ENCODE data around the gene CACNA2D3. TPM values are rescaled to one million over a fixed set of nuclear protein-coding genes. Genes with fewer than 3 reads are reported as not detected.

The CACNA2D3 gene
- total and polyA plus RNA-seq, 4 donors: 0.38 to 2.5 (median 1.1) TPM

DNA sequence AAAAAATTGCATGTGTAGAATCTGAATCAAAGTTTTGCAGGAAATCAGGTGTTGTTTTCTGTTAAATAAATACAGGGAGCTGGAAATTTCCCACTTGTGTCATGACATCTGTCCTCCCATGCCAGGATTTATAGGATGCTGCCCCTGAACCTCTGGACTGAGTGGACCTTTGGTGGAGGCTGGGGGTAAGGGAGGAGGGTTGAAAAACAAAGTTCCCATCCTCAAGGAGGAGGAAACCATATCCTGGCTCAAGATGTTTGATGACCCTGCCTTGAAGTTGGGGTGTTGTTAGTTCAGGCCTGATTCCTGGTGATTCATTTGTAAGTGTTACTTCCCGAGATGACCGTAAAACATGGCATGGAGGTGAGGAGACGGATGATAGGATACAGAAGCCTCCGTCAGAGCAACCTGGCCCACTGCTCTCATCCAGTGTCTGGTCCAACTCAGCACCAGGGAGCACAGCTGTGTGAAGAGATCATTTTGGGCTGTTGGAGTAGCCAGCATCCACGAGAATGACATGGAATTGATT is 223.6 kb downstream of the CACNA2D3 start:
- peaks cover 0 to 28% (median 4%) of the 10 kb centered on the region in 5 donors for H3K4me1 ChIP-seq (ENCODE audit: control insufficient read depth in 5 of 5, insufficient read depth in 5 of 5, low read length in 5 of 5)
- H3K9me3 ChIP-seq (ENCODE audit: control insufficient read depth in 4 of 4, insufficient read depth in 3 of 4, low read length in 3 of 4): no peaks in the 10 kb centered on the region
- DNase-seq (no peak), ATAC-seq (ENCODE audit: insufficient read depth, low FRiP score) (no peak)
- H3K36me3 ChIP-seq (ENCODE audit: control insufficient read depth in 4 of 4, insufficient read depth in 4 of 4, low read length in 4 of 4): no peaks in the 10 kb centered on the region
- no peak overlapping the region for H3K27ac ChIP-seq (ENCODE audit: low read depth in 1 of 2, low read length in 1 of 2)
- TF ChIP-seq, protein P1, sequence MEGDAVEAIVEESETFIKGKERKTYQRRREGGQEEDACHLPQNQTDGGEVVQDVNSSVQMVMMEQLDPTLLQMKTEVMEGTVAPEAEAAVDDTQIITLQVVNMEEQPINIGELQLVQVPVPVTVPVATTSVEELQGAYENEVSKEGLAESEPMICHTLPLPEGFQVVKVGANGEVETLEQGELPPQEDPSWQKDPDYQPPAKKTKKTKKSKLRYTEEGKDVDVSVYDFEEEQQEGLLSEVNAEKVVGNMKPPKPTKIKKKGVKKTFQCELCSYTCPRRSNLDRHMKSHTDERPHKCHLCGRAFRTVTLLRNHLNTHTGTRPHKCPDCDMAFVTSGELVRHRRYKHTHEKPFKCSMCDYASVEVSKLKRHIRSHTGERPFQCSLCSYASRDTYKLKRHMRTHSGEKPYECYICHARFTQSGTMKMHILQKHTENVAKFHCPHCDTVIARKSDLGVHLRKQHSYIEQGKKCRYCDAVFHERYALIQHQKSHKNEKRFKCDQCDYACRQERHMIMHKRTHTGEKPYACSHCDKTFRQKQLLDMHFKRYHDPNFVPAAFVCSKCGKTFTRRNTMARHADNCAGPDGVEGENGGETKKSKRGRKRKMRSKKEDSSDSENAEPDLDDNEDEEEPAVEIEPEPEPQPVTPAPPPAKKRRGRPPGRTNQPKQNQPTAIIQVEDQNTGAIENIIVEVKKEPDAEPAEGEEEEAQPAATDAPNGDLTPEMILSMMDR (IDR thresholded peaks at IDR 0.05; ENCODE audit: control extremely low read depth, extremely low read depth): no peak
- H3K9ac ChIP-seq (ENCODE audit: insufficient read depth in 1 of 2, low read length in 2 of 2): no peak overlapping the region
- WGBS, 2 donors: 74 to 78% methylated on average over 5 of the region's 5 CpGs
- H3K4me3 ChIP-seq: no peak overlapping the region
- H3K27me3 ChIP-seq (ENCODE audit: control insufficient read depth in 3 of 3, insufficient read depth in 3 of 3, low read length in 2 of 3): no peaks in the 10 kb centered on the region

DNA sequence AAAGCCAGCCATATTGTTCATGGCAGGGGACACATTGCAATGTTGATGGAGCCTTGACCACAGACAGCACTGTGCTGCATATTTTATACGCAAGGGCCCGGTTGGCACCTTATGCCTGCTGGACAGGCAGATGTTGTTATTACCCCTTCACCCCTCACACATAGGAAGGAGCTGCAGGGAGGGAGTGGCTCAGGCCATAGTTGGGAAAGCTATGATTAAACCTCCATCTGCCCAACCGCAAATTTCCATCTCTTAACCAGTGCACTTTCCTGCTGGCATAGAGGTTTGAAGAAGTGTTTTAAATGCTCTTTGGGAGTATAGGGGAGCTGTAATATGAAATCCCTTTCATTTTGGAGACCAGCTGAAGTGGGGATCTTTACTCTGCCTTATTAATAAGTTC is 224.7 kb downstream of the CACNA2D3 start:
- Histone ChIP-seq H3K36me3 (ENCODE audit: control insufficient read depth in 4 of 4, insufficient read depth in 4 of 4, low read length in 4 of 4) (no peaks in the 10 kb centered on the region), H3K4me3 (no peak overlapping the region), H3K4me1 (ENCODE audit: control insufficient read depth in 5 of 5, insufficient read depth in 5 of 5, low read length in 5 of 5) (peaks cover 0 to 28% (median 4%) of the 10 kb centered on the region in 5 donors), H3K9me3 (ENCODE audit: control insufficient read depth in 4 of 4, insufficient read depth in 3 of 4, low read length in 3 of 4) (no peaks in the 10 kb centered on the region), H3K9ac (ENCODE audit: insufficient read depth in 1 of 2, low read length in 2 of 2) (no peak overlapping the region), H3K27me3 (ENCODE audit: control insufficient read depth in 3 of 3, insufficient read depth in 3 of 3, low read length in 2 of 3) (no peaks in the 10 kb centered on the region), H3K27ac (ENCODE audit: low read depth in 1 of 2, low read length in 1 of 2) (no peak overlapping the region)
- TF ChIP-seq, protein P1 (IDR thresholded peaks at IDR 0.05; ENCODE audit: control extremely low read depth, extremely low read depth): no peak
- ATAC-seq (ENCODE audit: insufficient read depth, low FRiP score) (no peak), DNase-seq (no peak)
- 96 to 97% methylated on average over 3 of the region's 3 CpGs for WGBS, 2 donors

DNA sequence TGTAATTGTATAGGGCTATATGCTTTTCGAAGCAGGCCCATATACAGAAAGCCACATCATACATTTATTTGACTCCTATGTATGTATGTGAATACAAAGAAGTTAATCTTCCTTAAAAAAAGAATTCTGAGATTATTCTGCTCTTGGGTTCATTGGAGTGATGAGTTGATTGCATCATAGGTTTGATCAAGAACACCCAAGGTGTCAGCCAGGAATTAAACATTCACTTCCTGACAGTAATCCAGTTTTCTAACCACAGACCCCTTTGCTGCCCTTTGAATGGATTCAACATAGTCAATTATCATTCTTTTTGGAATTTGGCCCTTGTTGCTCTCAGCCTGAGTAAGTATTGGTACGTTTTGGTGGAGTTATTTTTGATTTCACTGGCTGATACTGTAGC is 225.6 kb downstream of the CACNA2D3 start:
- Histone ChIP-seq H3K4me3 (no peak overlapping the region), H3K4me1 (ENCODE audit: control insufficient read depth in 5 of 5, insufficient read depth in 5 of 5, low read length in 5 of 5) (peaks cover 0 to 28% (median 4%) of the 10 kb centered on the region in 5 donors), H3K9me3 (ENCODE audit: control insufficient read depth in 4 of 4, insufficient read depth in 3 of 4, low read length in 3 of 4) (no peaks in the 10 kb centered on the region), H3K9ac (ENCODE audit: insufficient read depth in 1 of 2, low read length in 2 of 2) (no peak overlapping the region), H3K27ac (ENCODE audit: low read depth in 1 of 2, low read length in 1 of 2) (no peak overlapping the region), H3K36me3 (ENCODE audit: control insufficient read depth in 4 of 4, insufficient read depth in 4 of 4, low read length in 4 of 4) (no peaks in the 10 kb centered on the region), H3K27me3 (ENCODE audit: control insufficient read depth in 3 of 3, insufficient read depth in 3 of 3, low read length in 2 of 3) (no peaks in the 10 kb centered on the region)
- ATAC-seq (ENCODE audit: insufficient read depth, low FRiP score) (no peak), DNase-seq (no peak)
- TF ChIP-seq, protein P1 (IDR thresholded peaks at IDR 0.05; ENCODE audit: control extremely low read depth, extremely low read depth): no peak
- WGBS, 2 donors: 66 to 85% methylated on average over 2 of the region's 2 CpGs

DNA sequence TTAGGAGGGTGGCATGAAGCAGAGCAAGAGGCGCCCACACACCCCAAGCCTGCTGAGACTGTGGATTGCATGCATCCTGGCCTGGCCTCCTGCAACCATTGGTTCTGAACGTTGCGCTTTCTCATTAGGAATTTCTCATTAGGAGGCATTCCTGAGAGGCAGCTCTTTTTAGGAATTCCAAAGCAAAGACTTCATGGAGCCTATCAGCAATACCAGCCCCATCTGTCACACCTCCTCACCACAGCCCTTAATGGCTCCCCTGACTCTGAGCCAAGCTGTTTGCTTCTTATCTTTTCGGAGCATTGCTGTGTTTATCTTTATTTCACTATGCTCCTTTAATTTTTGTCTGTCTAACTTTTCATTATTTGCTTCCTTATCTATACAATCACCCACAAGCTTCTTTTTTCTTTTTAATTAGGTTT is 226.9 kb downstream of the CACNA2D3 start:
- DNase-seq: peak; percentile 85 to 94 (median 93)
- WGBS, 2 donors: 44 to 52% methylated on average over 4 of the region's 4 CpGs

More for the DNA sequence above, 226.9 kb downstream of the CACNA2D3 start:
- Histone ChIP-seq H3K4me1 (ENCODE audit: control insufficient read depth in 5 of 5, insufficient read depth in 5 of 5, low read length in 5 of 5) (peaks cover 0 to 41% (median 8%) of the 10 kb centered on the region in 5 donors), H3K4me3 (no peak overlapping the region), H3K27ac (ENCODE audit: low read depth in 1 of 2, low read length in 1 of 2) (no peak overlapping the region), H3K9me3 (ENCODE audit: control insufficient read depth in 4 of 4, insufficient read depth in 3 of 4, low read length in 3 of 4) (no peaks in the 10 kb centered on the region), H3K9ac (ENCODE audit: insufficient read depth in 1 of 2, low read length in 2 of 2) (no peak overlapping the region), H3K27me3 (ENCODE audit: control insufficient read depth in 3 of 3, insufficient read depth in 3 of 3, low read length in 2 of 3) (no peaks in the 10 kb centered on the region), H3K36me3 (ENCODE audit: control insufficient read depth in 4 of 4, insufficient read depth in 4 of 4, low read length in 4 of 4) (no peaks in the 10 kb centered on the region)
- TF ChIP-seq, protein P1 (IDR thresholded peaks at IDR 0.05; ENCODE audit: control extremely low read depth, extremely low read depth): no peak
- ATAC-seq (ENCODE audit: insufficient read depth, low FRiP score): no peak
